ENCODE data around the gene BFSP1. TPM values are rescaled to one million over a fixed set of nuclear protein-coding genes. Genes with fewer than 3 reads are reported as not detected.

Gene BFSP1
- total RNA-seq, 2 donors from 2014 or later = 0.52 to 0.99 TPM

GRCh38 chr20:17573463-17573862, 42.3 kb upstream of the BFSP1 start:
- Histone ChIP-seq H3K4me3 (no peak overlapping the region), H3K4me1 (peaks cover 54% of the 10 kb centered on the region), H3K36me3 (replicated peaks in 1 of 2; ENCODE audit: insufficient read depth in 1 of 2, low read depth in 2 of 2) (no peaks in the 10 kb centered on the region), H3K27ac (no peak overlapping the region), H3K27me3 (peaks cover 0 to 5% of the 10 kb centered on the region in 2 donors), H3K9me3 (no peaks in the 10 kb centered on the region)
- TF ChIP-seq, protein P1, sequence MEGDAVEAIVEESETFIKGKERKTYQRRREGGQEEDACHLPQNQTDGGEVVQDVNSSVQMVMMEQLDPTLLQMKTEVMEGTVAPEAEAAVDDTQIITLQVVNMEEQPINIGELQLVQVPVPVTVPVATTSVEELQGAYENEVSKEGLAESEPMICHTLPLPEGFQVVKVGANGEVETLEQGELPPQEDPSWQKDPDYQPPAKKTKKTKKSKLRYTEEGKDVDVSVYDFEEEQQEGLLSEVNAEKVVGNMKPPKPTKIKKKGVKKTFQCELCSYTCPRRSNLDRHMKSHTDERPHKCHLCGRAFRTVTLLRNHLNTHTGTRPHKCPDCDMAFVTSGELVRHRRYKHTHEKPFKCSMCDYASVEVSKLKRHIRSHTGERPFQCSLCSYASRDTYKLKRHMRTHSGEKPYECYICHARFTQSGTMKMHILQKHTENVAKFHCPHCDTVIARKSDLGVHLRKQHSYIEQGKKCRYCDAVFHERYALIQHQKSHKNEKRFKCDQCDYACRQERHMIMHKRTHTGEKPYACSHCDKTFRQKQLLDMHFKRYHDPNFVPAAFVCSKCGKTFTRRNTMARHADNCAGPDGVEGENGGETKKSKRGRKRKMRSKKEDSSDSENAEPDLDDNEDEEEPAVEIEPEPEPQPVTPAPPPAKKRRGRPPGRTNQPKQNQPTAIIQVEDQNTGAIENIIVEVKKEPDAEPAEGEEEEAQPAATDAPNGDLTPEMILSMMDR (IDR thresholded peaks at IDR 0.05) = no peak
- TF ChIP-seq POLR2A (IDR thresholded peaks at IDR 0.05) = no peak
- no peak for DNase-seq
- WGBS, 2 donors = 45 to 53% methylated on average over 3 of the region's 3 CpGs
- intact Hi-C loops (cut with DNase I) = no loop called here
- ATAC-seq = no peak

GRCh38 chr20:17572034-17572638, 41.0 kb upstream of the BFSP1 start:
- Histone ChIP-seq H3K36me3 (replicated peaks in 1 of 2; ENCODE audit: insufficient read depth in 1 of 2, low read depth in 2 of 2) (no peaks in the 10 kb centered on the region), H3K9me3 (no peaks in the 10 kb centered on the region), H3K4me3 (no peak overlapping the region), H3K27me3 (peaks cover 0 to 5% of the 10 kb centered on the region in 2 donors), H3K4me1 (peaks cover 51% of the 10 kb centered on the region), H3K27ac (peak overlapping the region in 3 of 4 donors; percentile 97 to 100 (median 100))
- DNase-seq = no peak
- no peak for ATAC-seq
- WGBS, 2 donors = 11 to 30% methylated on average over 7 of the region's 7 CpGs
- TF ChIP-seq POLR2A (IDR thresholded peaks at IDR 0.05) = no peak
- TF ChIP-seq, protein P1 (IDR thresholded peaks at IDR 0.05) = no peak
- intact Hi-C loops (cut with DNase I) = no loop called here

- Histone ChIP-seq H3K4me1 (peaks cover 41% of the 10 kb centered on the region), H3K27me3 (peaks cover 0 to 5% of the 10 kb centered on the region in 2 donors), H3K4me3 (peak overlapping the region; percentile 94 to 95), H3K9me3 (no peaks in the 10 kb centered on the region), H3K27ac (peak overlapping the region; percentile 97 to 100 (median 100)), H3K36me3 (replicated peaks in 1 of 2; ENCODE audit: insufficient read depth in 1 of 2, low read depth in 2 of 2) (no peaks in the 10 kb centered on the region)
- TF ChIP-seq, protein P1 (IDR thresholded peaks at IDR 0.05) = no peak
- DNase-seq (no peak), ATAC-seq (no peak)
- intact Hi-C loops (cut with DNase I) = no loop called here
- WGBS, 2 donors = 3 to 10% methylated on average over 6 of the region's 6 CpGs
Measured at GRCh38 chr20:17571153-17571527, 40.0 kb upstream of the BFSP1 start.

GRCh38 chr20:17570347-17571152, 39.4 kb upstream of the BFSP1 start:
- Histone ChIP-seq H3K4me1 (peaks cover 35% of the 10 kb centered on the region), H3K4me3 (peak overlapping the region; percentile 94 to 95), H3K27me3 (peaks cover 0 to 5% of the 10 kb centered on the region in 2 donors), H3K27ac (peak overlapping the region; percentile 97 to 100 (median 100)), H3K9me3 (no peaks in the 10 kb centered on the region), H3K36me3 (replicated peaks in 1 of 2; ENCODE audit: insufficient read depth in 1 of 2, low read depth in 2 of 2) (no peaks in the 10 kb centered on the region)
- intact Hi-C loops (cut with DNase I) = no loop called here
- peak; percentile 38 for ATAC-seq
- TF ChIP-seq, protein P1 (IDR thresholded peaks at IDR 0.05) = no peak
- peak in 2 of 3 donors; percentile 36 to 82 for TF ChIP-seq POLR2A (IDR thresholded peaks at IDR 0.05)
- peak; percentile 63 to 77 (median 69) for DNase-seq
- WGBS, 2 donors = 0 to 2% methylated on average over 13 to 32 of the region's 43 CpGs
